GM04504 (cell line): ENCODE data around the gene NELL1.

Source experiments
- DNase-seq: peaks from one replicate; pipeline ENCODE4 v3.0.0-alpha.2; 2012; ENCODE audit warnings: low read depth

The NELL1 gene

GRCh38 chr11:21421711-21422329 lies 752.4 kb downstream of the NELL1 start:
- no peak for DNase-seq

- DNase-seq: no peak
Measured at GRCh38 chr11:21426931-21427330, 757.5 kb downstream of the NELL1 start.

- DNase-seq: no peak
Measured at GRCh38 chr11:21427726-21428125, 758.3 kb downstream of the NELL1 start.

- DNase-seq: no peak
Measured at GRCh38 chr11:21428796-21429195, 759.4 kb downstream of the NELL1 start.

- no peak for DNase-seq
Measured at GRCh38 chr11:21429401-21429800, 760.0 kb downstream of the NELL1 start.

- DNase-seq: no peak
Measured at GRCh38 chr11:21430537-21430936, 761.2 kb downstream of the NELL1 start.

GRCh38 chr11:21446939-21447590 lies 777.7 kb downstream of the NELL1 start:
- DNase-seq: no peak

- DNase-seq: no peak
Measured at GRCh38 chr11:21447871-21448270, 778.5 kb downstream of the NELL1 start.

GRCh38 chr11:21456186-21456585 lies 786.8 kb downstream of the NELL1 start:
- no peak for DNase-seq

GRCh38 chr11:21460082-21460481 lies 790.7 kb downstream of the NELL1 start:
- no peak for DNase-seq

- no peak for DNase-seq
Measured at GRCh38 chr11:21461701-21462100, 792.3 kb downstream of the NELL1 start.

GRCh38 chr11:21464601-21465193 lies 795.3 kb downstream of the NELL1 start:
- DNase-seq: no peak

- no peak for DNase-seq
Measured at GRCh38 chr11:21465203-21465602, 795.8 kb downstream of the NELL1 start.

GRCh38 chr11:21465920-21466319 lies 796.5 kb downstream of the NELL1 start:
- no peak for DNase-seq

GRCh38 chr11:21470521-21470920 lies 801.1 kb downstream of the NELL1 start:
- DNase-seq: no peak

GRCh38 chr11:21472261-21472660 lies 802.9 kb downstream of the NELL1 start:
- no peak for DNase-seq

- DNase-seq: no peak
Measured at GRCh38 chr11:21474529-21474928, 805.1 kb downstream of the NELL1 start.

- no peak for DNase-seq
Measured at GRCh38 chr11:21475276-21475675, 805.9 kb downstream of the NELL1 start.

GRCh38 chr11:21476588-21476987 lies 807.2 kb downstream of the NELL1 start:
- no peak for DNase-seq

GRCh38 chr11:21480240-21480639 lies 810.9 kb downstream of the NELL1 start:
- no peak for DNase-seq

GRCh38 chr11:21481255-21481654 lies 811.9 kb downstream of the NELL1 start:
- no peak for DNase-seq

- DNase-seq: no peak
Measured at GRCh38 chr11:21484039-21484438, 814.7 kb downstream of the NELL1 start.

GRCh38 chr11:21485006-21485405 lies 815.6 kb downstream of the NELL1 start:
- no peak for DNase-seq

- no peak for DNase-seq
Measured at GRCh38 chr11:21485426-21485825, 816.0 kb downstream of the NELL1 start.
